Body of pancreas (tissue), 4 donors: ENCODE measurements around the gene RAB3B.

ENCODE experiments used
- CTCF ChIP-seq, 7 experiments: fragments of 450-650 bp in 4 of 7; fragments of 200-600 bp in 3 of 7; sonication (generic) in 3 of 7; IDR thresholded peaks; one replicate each; pipeline ENCODE4 v1.5.1; 2016 to 2019; ENCODE audit warnings: antibody characterized with exemption in 7 of 7
- POLR2A ChIP-seq, 3 donors: fragments of 450-650 bp; IDR thresholded peaks; one replicate each; pipeline ENCODE4 v1.6.1; 2016; ENCODE audit warnings: antibody characterized with exemption in 3 of 3, mild to moderate bottlenecking in 2 of 3

GRCh38 chr1:51968632-51969031 lies 21.9 kb downstream of the RAB3B start:
- TF ChIP-seq CTCF (IDR thresholded peaks at IDR 0.05) = no peak
- no peak for TF ChIP-seq POLR2A (IDR thresholded peaks at IDR 0.05)
